GM19328 (cell line): ENCODE measurements around the gene ELOVL7.
"Not testable (repeated sequence)": the region's sequence is repeated elsewhere in the genome, so short reads cannot be mapped to it uniquely, and the experiment has no call there.

Experiments used
- ATAC-seq: cut with Tn5 transposase; IDR thresholded peaks from one replicate; pipeline ENCODE4 v1.9.1; 2021; ENCODE audit warnings: mild to moderate bottlenecking, moderate library complexity; ENCODE audit not compliant: unreplicated experiment

The ELOVL7 gene

DNA sequence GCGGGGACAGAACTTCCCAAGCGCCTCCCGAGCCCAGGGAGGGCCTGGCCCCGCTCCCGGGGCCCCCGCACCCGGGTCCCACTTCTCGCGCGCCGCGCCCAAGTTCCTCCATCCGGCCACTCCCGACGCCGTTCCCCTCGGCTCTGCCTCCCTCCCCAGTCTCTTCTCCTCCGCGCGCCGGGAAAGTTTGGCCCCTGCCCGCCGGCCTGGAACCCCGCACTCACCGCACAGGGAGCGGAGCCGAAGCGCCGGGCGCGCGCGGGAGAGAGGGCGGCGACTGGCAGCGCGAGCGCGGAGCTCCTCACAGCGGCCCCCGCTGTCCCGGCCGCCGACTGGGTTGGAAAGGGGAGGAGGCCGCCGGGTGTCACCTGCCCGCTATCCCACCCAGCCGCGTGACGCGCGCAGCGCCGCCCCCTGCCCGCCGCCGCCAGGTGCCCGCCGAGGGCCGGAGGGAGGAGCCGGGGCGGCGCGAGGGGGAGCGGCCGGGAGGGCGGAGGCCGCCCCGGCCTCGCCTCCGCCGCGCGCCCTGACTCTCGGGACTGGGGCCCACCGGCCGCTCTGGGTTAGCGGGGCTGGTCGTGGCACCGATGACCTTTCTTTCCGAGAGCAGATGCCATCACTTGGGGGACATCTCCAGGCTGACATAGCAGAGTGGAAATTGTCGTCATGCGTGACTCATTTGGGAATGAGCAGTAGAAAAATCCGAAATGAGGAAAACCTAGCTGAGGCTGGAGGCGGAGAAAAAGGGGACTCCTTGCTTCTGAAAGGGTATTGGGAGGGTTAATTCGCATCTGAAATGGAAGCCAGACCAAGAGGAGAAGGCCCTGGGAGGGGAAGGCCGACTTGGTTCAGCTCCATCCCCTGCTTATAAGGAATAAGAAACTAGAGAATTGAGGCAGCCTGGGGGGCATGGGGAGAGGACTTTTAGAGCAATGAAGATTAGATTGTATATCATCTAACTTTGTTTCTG is at the start of gene ELOVL7:
TSS of gene ELOVL7 (minus strand) at position 334 of the 970 bp plus-strand sequence. CDS start 56,872 bp downstream, outside the sequence.
- peak; percentile 94 for ATAC-seq

DNA sequence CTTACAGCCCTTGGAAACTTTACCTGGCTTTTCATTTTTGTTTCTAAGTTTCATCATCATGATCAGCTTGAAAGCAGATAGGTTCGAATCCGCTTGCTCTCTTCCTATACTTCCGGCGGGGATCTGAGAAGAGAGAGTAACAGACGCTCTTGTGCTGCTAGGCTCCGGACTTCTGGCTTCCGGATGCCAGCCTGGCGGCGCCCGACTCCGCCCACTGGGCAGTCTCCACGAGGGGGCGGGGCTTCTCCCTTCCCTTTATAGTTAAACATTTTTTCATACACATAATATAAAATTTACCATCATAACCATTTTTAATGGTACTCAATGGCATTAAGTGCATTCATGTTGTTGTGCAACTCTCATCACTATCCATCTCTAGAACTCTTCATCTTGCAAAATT is 49.5 kb upstream of the ELOVL7 start:
- ATAC-seq, result no peak

GRCh38 chr5:60891667-60892066 is 47.6 kb upstream of the ELOVL7 start:
- no peak for ATAC-seq

DNA sequence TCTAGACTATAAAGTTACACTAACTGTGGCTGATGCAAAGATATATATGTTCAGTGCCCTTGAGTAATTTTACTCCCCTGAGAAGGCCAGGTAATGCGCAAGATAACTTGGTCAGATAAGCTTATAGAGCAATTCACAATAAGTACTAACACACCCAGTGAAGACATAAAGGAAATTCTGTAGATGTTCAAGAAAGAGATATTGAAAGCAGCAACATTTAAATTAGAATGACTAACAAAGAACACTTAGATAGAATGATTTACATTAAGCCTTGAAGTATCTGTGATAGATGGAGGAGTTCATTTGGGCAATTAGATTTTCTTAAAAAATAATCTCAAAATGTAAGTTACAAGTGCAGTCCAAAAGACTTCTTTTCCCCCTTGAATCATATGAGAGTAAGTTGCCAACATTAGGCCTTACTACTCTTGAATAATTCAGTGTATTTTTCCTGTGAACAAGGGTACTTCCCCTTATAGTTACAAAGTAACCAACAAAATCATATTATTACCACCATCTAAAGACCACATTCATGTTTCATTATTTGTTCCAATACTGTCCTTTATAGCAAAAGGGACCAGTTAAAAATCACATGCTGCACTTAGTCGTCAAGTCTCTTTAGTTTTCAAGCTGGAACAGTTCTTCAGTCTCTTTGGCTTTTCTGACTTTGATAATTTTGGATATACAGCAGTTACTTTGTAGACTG is 44.4 kb upstream of the ELOVL7 start:
- no peak for ATAC-seq

DNA sequence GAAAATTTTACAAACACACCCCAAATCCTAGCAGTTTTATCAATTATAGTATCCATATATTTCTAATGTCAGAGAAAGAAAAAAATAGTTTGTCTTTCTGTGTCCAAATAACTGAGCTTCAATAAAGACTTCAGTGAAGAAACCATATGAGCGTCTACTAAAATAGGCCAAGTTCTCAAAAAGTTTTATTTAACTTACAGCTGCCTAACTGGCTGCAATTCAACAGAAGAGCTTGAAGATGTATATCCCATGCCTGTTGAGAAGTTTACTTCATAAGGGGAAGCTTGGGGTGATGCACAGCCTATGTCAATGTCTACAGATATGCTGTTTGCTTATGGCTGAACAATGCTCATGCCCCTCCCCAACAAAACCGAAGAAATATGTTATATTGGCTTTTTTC is 43.7 kb upstream of the ELOVL7 start:
- ATAC-seq, result no peak

DNA sequence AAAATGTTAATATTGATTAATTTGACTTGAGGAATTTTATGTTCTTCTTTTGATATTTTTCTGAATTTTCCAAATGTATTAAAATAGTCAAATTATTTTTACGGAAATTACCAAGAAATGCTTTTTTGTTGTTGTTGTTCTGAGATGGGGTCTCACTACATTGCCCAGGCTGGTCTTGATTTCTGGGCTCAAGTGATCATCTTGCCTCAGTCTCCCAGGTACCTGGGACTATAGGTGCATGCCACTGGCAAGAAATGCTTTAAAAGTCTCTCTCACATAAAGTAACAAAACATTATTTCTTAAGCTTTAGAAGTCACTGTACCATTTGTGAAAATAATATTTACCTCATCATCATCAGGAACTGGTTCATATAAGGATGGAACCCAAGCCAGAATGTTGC is 43.0 kb upstream of the ELOVL7 start:
- no peak for ATAC-seq

GRCh38 chr5:60886158-60886557 is 42.1 kb upstream of the ELOVL7 start:
- ATAC-seq, result no peak

- ATAC-seq, result no peak
These were observed 39.2 kb upstream of the ELOVL7 start for GRCh38 chr5:60883229-60883628.

DNA sequence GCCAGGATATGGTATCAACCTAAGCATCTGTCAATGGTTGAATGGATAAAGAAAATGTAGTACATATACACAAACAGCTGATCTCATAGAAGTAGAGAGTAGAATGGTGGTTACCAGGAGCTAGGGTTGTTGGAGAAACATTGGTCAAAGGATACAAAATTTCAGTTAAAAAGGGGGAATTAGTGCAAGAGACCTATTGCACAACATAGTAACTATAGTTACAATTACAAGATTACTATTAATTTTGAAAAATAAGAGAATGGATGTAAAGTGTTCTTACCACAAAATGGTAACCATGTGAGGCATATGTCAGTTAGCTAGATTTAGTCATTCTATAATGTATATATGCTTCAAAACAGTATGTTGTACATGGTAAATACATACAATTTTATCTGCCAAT is 28.8 kb upstream of the ELOVL7 start:
- ATAC-seq, result no peak

DNA sequence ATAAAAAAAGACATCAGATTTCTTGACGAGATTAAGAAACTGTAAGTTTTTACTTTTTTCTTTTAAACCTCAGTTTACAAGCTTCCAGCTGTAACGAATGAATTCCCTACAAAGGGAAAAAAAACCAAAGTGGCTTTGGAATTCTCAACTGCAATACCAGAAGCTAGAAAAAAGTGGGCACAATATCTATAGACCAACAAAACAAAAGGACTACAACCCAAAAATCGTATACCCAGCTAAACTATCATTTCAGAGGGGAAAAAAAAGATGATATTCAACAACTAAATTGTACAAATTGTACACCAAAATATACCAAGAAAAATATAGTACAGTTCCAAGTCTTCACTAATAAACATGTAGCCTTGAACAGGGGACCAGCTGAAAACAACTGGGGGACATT is 26.8 kb upstream of the ELOVL7 start:
- no peak for ATAC-seq

DNA sequence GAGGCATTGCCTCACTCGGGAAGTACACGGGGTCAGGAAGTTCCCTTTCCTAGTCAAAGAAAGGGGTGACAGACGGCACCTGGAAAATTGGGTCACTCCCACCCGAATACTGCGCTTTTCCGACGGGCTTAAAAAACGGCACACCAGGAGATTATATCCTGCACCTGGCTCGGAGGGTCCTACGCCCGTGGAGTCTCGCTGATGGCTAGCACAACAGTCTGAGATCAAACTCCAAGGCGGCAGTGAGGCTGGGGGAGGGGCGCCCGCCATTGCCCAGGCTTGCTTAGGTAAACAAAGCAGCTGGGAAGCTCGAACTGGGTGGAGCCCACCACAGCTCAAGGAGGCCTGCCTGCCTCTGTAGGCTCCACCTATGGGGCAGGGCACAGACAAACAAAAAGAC is 16.5 kb upstream of the ELOVL7 start:
- not testable (repeated sequence) for ATAC-seq

DNA sequence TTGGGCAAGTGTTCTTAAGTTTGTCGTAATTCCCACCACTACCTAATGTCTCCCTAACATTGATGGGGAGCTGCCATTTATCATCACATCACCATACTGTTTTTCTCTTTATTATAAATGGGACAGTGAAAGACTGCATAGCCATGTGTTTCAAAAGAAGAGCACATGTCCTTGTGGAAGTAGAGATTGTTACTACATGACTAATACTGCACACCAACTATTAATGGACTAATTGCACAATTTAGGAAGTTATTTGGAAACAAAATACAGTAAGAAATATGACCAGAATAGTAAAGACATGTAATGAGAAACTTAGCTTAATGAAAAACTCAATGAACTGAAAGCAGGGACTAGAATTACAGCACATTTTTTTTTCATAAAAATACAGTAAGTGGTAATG is 12.0 kb upstream of the ELOVL7 start:
- no peak for ATAC-seq

- no peak for ATAC-seq
These were observed 8.9 kb upstream of the ELOVL7 start for GRCh38 chr5:60852940-60853339.

- no peak for ATAC-seq
These were observed 8.2 kb upstream of the ELOVL7 start for GRCh38 chr5:60852317-60852716.

DNA sequence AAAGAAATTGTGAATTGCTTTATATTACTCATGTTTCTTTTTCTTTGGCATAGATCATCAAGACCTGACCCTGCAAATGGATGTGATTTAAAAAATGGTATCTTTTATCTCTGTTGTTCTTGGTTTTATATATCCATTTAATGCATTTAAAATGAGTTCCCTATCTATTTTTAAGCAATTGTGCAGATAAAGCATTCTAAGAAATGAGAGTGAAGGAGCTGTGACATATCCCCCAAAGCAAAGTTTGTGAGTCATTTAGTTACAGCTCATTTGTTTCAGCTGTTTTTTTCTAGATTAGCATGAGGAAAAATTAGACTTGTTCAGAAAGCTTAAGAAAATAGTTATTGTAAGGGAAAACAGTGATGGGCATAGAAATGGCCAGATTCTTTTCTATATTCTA is 7.6 kb upstream of the ELOVL7 start:
- ATAC-seq, result no peak

DNA sequence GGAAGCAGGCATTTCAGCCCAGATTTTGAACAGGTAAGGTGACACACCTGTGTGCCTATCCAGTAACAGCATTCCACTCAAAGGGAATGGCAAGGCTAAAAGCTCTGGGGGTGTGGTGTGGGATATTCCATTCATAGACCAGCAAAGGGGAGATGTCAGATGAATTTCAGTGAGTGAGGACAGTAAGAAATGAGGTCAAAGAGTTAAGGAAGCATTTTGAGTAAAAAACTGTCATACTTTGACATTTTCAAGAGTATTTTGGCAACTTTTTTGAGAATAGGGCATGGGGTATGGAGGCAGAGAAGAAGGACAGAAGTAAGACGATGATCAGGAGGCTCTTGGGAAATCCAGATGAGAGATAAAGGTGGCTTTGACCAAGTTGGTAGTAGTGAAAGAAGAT is 2.2 kb upstream of the ELOVL7 start:
- no peak for ATAC-seq

DNA sequence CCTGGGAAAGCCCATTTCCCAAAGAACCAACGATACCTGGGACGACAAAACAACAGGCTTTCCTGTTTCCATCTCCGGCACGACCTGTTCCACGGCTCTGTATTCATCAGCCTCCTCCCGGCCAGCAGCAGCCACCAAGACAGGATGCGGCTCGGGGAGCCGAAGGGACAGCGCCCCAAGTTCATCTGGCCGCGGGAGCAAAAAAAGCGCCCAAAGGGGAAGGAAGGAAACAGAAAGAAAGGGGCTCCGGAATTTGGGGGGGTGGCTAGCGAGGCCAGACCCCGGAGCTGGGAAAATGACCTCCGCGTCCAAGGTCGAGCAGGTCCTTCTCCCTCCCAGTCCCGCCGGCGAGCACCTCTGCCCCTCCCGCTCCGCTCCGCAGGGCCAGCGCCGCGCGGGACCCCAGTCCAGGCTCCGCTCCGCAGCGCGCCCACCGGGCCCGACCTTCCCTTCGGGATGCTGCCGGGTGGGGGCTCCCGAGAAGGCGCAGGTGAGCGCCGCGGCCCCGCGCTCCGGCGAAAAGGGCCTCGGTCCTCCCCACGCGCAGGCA is 608 bp downstream of the ELOVL7 start:
- peak; percentile 15 for ATAC-seq

DNA sequence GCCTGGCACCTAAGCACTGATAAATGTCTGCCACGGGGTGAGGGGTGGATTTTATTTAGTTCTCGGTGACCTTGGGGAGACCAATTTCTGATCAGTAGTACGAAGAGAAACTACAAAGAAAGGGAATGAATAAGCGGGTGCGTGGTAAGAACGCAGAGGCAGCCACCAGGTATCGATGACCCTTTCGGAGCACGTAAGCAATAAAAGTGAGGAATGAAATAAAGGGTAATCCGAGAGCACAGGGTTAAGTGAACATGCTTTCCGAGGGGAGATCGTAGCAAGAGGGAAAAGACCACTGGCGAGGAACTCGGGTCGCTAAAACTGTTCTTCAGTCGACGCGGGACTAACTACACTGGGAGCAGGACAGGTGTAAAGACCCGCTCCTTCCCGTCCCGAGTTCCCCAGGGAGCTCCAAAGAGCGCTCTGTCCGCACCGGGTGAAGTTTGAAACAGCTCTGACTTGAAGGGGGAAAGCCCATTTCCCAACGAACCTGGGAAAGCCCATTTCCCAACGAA is 1.1 kb downstream of the ELOVL7 start:
- no peak for ATAC-seq

- no peak for ATAC-seq
These were observed 2.7 kb downstream of the ELOVL7 start for GRCh38 chr5:60841361-60841760.

GRCh38 chr5:60836131-60836530 is 7.9 kb downstream of the ELOVL7 start:
- ATAC-seq, result no peak

DNA sequence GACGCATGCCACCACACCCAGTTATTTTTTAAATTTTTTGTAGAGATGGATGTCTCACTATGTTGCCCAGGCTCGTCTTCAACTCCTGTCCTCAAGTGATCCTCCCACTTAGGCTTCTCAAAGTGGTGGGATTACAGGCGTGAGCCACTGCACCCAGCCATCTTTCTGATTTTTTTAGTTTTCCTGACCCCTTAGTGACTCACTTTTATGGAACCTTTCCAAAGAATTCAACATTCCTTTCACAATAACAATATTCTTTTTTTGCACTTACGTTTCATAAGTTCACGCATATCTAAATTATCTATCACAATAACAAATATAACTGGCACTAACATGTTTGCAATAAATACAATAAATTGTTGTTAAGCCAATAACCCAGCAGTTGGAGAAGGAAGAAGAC is 8.5 kb downstream of the ELOVL7 start:
- no peak for ATAC-seq

DNA sequence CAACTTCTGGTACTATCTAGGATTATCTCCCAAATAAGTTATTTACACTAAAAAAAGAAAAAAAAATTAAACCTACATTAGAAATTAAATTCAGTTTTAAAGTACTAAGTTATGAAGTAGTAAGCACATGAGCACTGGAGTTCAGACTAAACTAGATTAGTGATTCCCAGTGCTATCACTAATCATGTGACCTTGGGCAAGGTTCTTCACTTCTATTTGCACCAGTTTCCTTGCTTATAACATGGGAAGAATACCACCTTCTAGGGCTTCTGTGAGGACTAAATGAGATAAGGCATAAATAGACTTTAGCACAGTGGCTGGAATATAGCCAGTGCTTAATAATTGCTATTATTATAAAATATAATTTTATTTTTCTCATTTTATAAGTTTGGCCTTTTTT is 10.5 kb downstream of the ELOVL7 start:
- ATAC-seq, result no peak
